IMR-90 (cell line): ENCODE data around the gene SMARCA2. TPM values are rescaled to one million over a fixed set of nuclear protein-coding genes. Genes with fewer than 3 reads are reported as not detected.

Experiments used
- ATAC-seq: fragments of 200-7000 bp; cut with Tn5 transposase; 2 replicates; pipeline ENCODE4 v1.9.1; 2020; ENCODE audit warnings: low read depth, mild to moderate bottlenecking, moderate library complexity
- BruUV-seq: library from RNA; stranded (reverse); fragments of 400-500 nt; replicated peaks from 2 replicates; lab custom pipeline; 2021; lab: Mats Ljungman, UMichigan
- CTCF ChIA-PET: fragments of 300-600 bp; formaldehyde crosslinking; extraction: SDS; loops from one replicate; lab custom pipeline; 2021; ENCODE audit warnings: antibody characterized with exemption; lab: Yijun Ruan, JAX
- POLR2A ChIA-PET: fragments of 300-600 bp; sonication (Branson Sonifier 250); formaldehyde crosslinking; loops from one replicate; lab custom pipeline; 2022; ENCODE audit warnings: antibody characterized with exemption; ENCODE audit not compliant: unreplicated experiment; lab: Charles Lee
- DNase-seq: peaks from one replicate; pipeline ENCODE4 v3.0.0; 2013
- H2AFZ ChIP-seq: replicated peaks from 2 replicates; pipeline ENCODE3; 2013; ENCODE audit warnings: low read length, mild to moderate bottlenecking; ENCODE audit not compliant: poor library complexity
- H2AK5ac ChIP-seq: 2 replicates; pipeline ENCODE4 v1.6.1; 2013; ENCODE audit warnings: low read depth, low read length, inconsistent platforms
- H2AK9ac ChIP-seq: replicated peaks from 2 replicates; pipeline ENCODE3; 2013; ENCODE audit warnings: mild to moderate bottlenecking, low read depth, low read length, moderate library complexity; ENCODE audit not compliant: poor library complexity
- H2BK120ac ChIP-seq: 2 replicates; pipeline ENCODE4 v1.6.1; 2013; ENCODE audit warnings: low read depth, low read length, inconsistent platforms
- H2BK15ac ChIP-seq: 3 replicates; pipeline ENCODE4 v1.6.1; 2013; ENCODE audit warnings: low read depth, low read length, inconsistent platforms
- H2BK20ac ChIP-seq: 2 replicates; pipeline ENCODE4 v1.6.1; 2013; ENCODE audit warnings: low read depth, mild to moderate bottlenecking, inconsistent platforms, low read length, moderate library complexity
- H2BK5ac ChIP-seq: 2 replicates; pipeline ENCODE4 v1.6.1; 2013; ENCODE audit warnings: mild to moderate bottlenecking, low read depth, low read length, inconsistent platforms; ENCODE audit not compliant: poor library complexity, severe bottlenecking
- H3K14ac ChIP-seq: replicated peaks from 2 replicates; pipeline ENCODE4 v1.6.1; 2013; ENCODE audit warnings: low read depth, low read length, inconsistent platforms
- H3K18ac ChIP-seq: 2 replicates; pipeline ENCODE4 v1.6.1; 2013; ENCODE audit warnings: low read depth, low read length, control low read depth
- H3K23ac ChIP-seq: 2 replicates; pipeline ENCODE4 v1.6.1; 2013; ENCODE audit warnings: low read depth, low read length, inconsistent platforms
- H3K27ac ChIP-seq: 2 replicates; pipeline ENCODE4 v1.5.1; 2013; ENCODE audit warnings: mild to moderate bottlenecking, control low read depth, low read length; ENCODE audit not compliant: insufficient read depth
- H3K27me3 ChIP-seq: 2 replicates; pipeline ENCODE4 v1.6.1; 2013; ENCODE audit warnings: low read length; ENCODE audit not compliant: control insufficient read depth, insufficient read depth
- H3K36me3 ChIP-seq: 2 replicates; pipeline ENCODE4 v1.6.1; 2013; ENCODE audit warnings: low read length, mixed read lengths; ENCODE audit not compliant: control insufficient read depth, insufficient read depth
- H3K4ac ChIP-seq: 2 replicates; pipeline ENCODE4 v1.6.1; 2013; ENCODE audit warnings: low read depth, low read length, inconsistent platforms
- H3K4me1 ChIP-seq: 2 replicates; pipeline ENCODE4 v1.6.1; 2013; ENCODE audit warnings: low read length, mixed read lengths; ENCODE audit not compliant: control insufficient read depth, insufficient read depth
- H3K4me2 ChIP-seq: 2 replicates; pipeline ENCODE4 v1.6.1; 2013; ENCODE audit warnings: low read depth, mild to moderate bottlenecking, control low read depth, low read length, moderate library complexity
- H3K4me3 ChIP-seq: 2 replicates; pipeline ENCODE4 v1.5.1; 2013; ENCODE audit warnings: low read depth, mild to moderate bottlenecking, control low read depth, low read length, moderate library complexity; ENCODE audit not compliant: insufficient read depth
- H3K56ac ChIP-seq: 2 replicates; pipeline ENCODE4 v1.6.1; 2013; ENCODE audit warnings: low read length, inconsistent platforms; ENCODE audit not compliant: insufficient read depth; ENCODE audit errors: extremely low read depth
- H3K79me1 ChIP-seq, 2 experiments: 2 replicates each; pipeline ENCODE4 v1.6.1; 2013; ENCODE audit warnings: low read length in 2 of 2, inconsistent platforms in 1 of 2, low read depth in 1 of 2
- H3K9ac ChIP-seq: 2 replicates; pipeline ENCODE4 v1.6.1; 2013; ENCODE audit warnings: low read depth, low read length, control low read depth
- H3K9me1 ChIP-seq: 2 replicates; pipeline ENCODE4 v1.6.1; 2013; ENCODE audit warnings: low read length, inconsistent platforms; ENCODE audit not compliant: insufficient read depth
- H3K9me3 ChIP-seq: 2 replicates; pipeline ENCODE4 v1.6.1; 2013; ENCODE audit warnings: low read length; ENCODE audit not compliant: control insufficient read depth, insufficient read depth
- H4K20me1 ChIP-seq: 2 replicates; pipeline ENCODE4 v1.6.1; 2013; ENCODE audit warnings: low read length, inconsistent platforms; ENCODE audit not compliant: insufficient read depth
- H4K5ac ChIP-seq: 2 replicates; pipeline ENCODE4 v1.6.1; 2013; ENCODE audit warnings: mild to moderate bottlenecking, low read depth, low read length, control low read depth
- H4K8ac ChIP-seq, 2 experiments: 2 replicates each; pipeline ENCODE4 v1.6.1; 2013; ENCODE audit warnings: low read depth in 2 of 2, low read length in 2 of 2, control low read depth in 1 of 2, inconsistent platforms in 1 of 2
- H4K91ac ChIP-seq: 2 replicates; pipeline ENCODE4 v1.6.1; 2013; ENCODE audit warnings: low read depth, low read length, inconsistent platforms; ENCODE audit not compliant: insufficient read depth
- CEBPB ChIP-seq: IDR thresholded peaks from 2 replicates; pipeline ENCODE4 v1.6.1; 2012; ENCODE audit warnings: low read depth, low read length, improper control_type of control experiment
- CTCF ChIP-seq: conservative IDR thresholded peaks from 2 replicates; pipeline ENCODE4 v1.5.1; 2012; ENCODE audit warnings: mild to moderate bottlenecking, low read depth, low read length, improper control_type of control experiment
- MAFK ChIP-seq: IDR thresholded peaks from 2 replicates; pipeline ENCODE4 v1.6.1; 2012; ENCODE audit warnings: low read depth, low read length, improper control_type of control experiment
- MAZ ChIP-seq: IDR thresholded peaks from 2 replicates; pipeline ENCODE4 v1.6.1; 2012; ENCODE audit warnings: low read depth, mild to moderate bottlenecking, low read length, improper control_type of control experiment, moderate library complexity, borderline replicate concordance
- POLR2A ChIP-seq: IDR thresholded peaks from 2 replicates; pipeline ENCODE4 v1.6.1; 2012; ENCODE audit warnings: mild to moderate bottlenecking, low read depth, low read length
- RCOR1 ChIP-seq: IDR thresholded peaks from 2 replicates; pipeline ENCODE4 v1.6.1; 2012; ENCODE audit warnings: mild to moderate bottlenecking, low read length, improper control_type of control experiment; ENCODE audit not compliant: insufficient replicate concordance
- RFX5 ChIP-seq: IDR thresholded peaks from 2 replicates; pipeline ENCODE4 v1.8.0; 2012; ENCODE audit warnings: low read depth, mild to moderate bottlenecking, low read length, moderate library complexity
- SMC3 ChIP-seq: fragments of 150-350 bp; IDR thresholded peaks from 2 replicates; pipeline ENCODE4 v1.6.1; 2016; ENCODE audit warnings: low read depth, mild to moderate bottlenecking, antibody characterized with exemption, low read length, moderate library complexity
- WGBS, 2 experiments: methylation state at CpG; one replicate each; pipeline versions ENCODE4 v1.1.5 to v1.1.7; 2013; ENCODE audit warnings: missing lambda C conversion rate in 2 of 2; ENCODE audit not compliant: insufficient read length in 1 of 2; ENCODE audit errors: extremely low coverage in 2 of 2; 5-methylcytosine and 5-hydroxymethylcytosine counted together
- dilution Hi-C: fragments of 300-500 bp; cut with HindIII; formaldehyde crosslinking; loops from one replicate; pipeline ENCODE4 v1.14.3; 2018; ENCODE audit warnings: low sequenced_read_pairs; ENCODE audit not compliant: unreplicated experiment
- in situ Hi-C: fragments of 300-500 bp; cut with MboI; formaldehyde crosslinking; loops from 3 replicates; pipeline ENCODE4 v1.14.3; 2019; ENCODE audit warnings: low sequenced_read_pairs, inconsistent platforms, mixed read lengths
- intact Hi-C: fragments of 100-400 bp; cut with micrococcal nuclease; formaldehyde crosslinking; loops from 2 replicates; pipeline ENCODE4 v1.10.0; 2022
- polyA plus RNA-seq, 3 experiments: library from polyadenylated mRNA; depleted of rRNA; stranded (reverse); fragments of >200 nt; gene quantifications; 2 replicates each; pipeline ENCODE4 v1.2.3, GENCODE V29; 2012; ENCODE audit warnings: low replicate concordance in 1 of 3
- total RNA-seq: library from RNA; depleted of rRNA; stranded (reverse); fragments of >200 nt; gene quantifications from 2 replicates; pipeline ENCODE4 v1.2.3, GENCODE V29; 2012

SMARCA2 gene
- total and polyA plus RNA-seq, 2 of the 4 experiments (the other 2 are of a cell fraction): 25.3 to 26.7 TPM

GRCh38 chr9:2029666-2030170 is 14.6 kb downstream of the SMARCA2 start:
- Histone ChIP-seq H3K27ac (no peak overlapping the region), H3K9me1 (0 out of 2 replicates have a peak, but pooled peaks cover 5% of the 10 kb centered on the region), H3K79me1 (peaks cover 23 to 29% of the 10 kb centered on the region in 2 experiments), H4K5ac (no peak overlapping the region), H3K56ac (no peak overlapping the region), H3K9ac (no peak overlapping the region), H3K27me3 (no peaks in the 10 kb centered on the region), H3K36me3 (peaks cover 12% of the 10 kb centered on the region), H2AK5ac (no peak overlapping the region), H4K91ac (no peak overlapping the region), H3K4me3 (no peak overlapping the region), H2AFZ (no peak overlapping the region), H2BK15ac (no peak overlapping the region), H2BK20ac (no peak overlapping the region), H3K9me3 (no peaks in the 10 kb centered on the region), H2BK120ac (no peak overlapping the region), H3K4me2 (no peak overlapping the region), H3K23ac (no peak overlapping the region), H2AK9ac (no peak overlapping the region), H4K20me1 (0 out of 2 replicates have a peak, but pooled peaks cover 2% of the 10 kb centered on the region), H3K4me1 (no peaks in the 10 kb centered on the region), H3K18ac (no peak overlapping the region), H3K4ac (no peak overlapping the region), H3K14ac (no peak overlapping the region), H2BK5ac (no peak overlapping the region), H4K8ac (no peak overlapping the region)
- intact Hi-C loops (no loop called here), in situ Hi-C loops (no loop called here), dilution Hi-C loops (no loop called here)
- ChIA-PET POLR2A (interaction anchor here (0.6 kb wide), 1 partner anchor 1679 kb away, joined by 3 read pairs; no protein-coding TSS in a partner anchor), CTCF (no interaction called here)
- WGBS, 2 experiments: no CpG with 5 or more reads among the region's 2 CpGs
- BruUV-seq: no TSS peak
- DNase-seq: no peak
- TF ChIP-seq RFX5 (no peak), MAFK (no peak), RCOR1 (no peak), MAZ (no peak), CEBPB (no peak), POLR2A (no peak), CTCF (no peak), SMC3 (no peak)
- ATAC-seq: no peak
